HepG2 (cell line): ENCODE measurements around the gene SYMPK. TPM values are rescaled to one million over a fixed set of nuclear protein-coding genes. Genes with fewer than 3 reads are reported as not detected.

Experiments
- AGO2 ChIP-seq: fragments of 200-400 bp; formaldehyde crosslinking; optimal IDR thresholded peaks from 2 replicates; pipeline ENCODE3; 2017; ENCODE audit warnings: mild to moderate bottlenecking, low read depth, low read length, moderate library complexity
- ATM ChIP-seq: fragments of 450-650 bp; IDR thresholded peaks from 2 replicates; pipeline ENCODE4 v1.7.1; 2017; ENCODE audit warnings: mild to moderate bottlenecking, borderline replicate concordance
- BRF2 ChIP-seq: sonication (generic); formaldehyde crosslinking; IDR thresholded peaks from 2 replicates; pipeline ENCODE4 v1.8.1; 2022; ENCODE audit warnings: mild to moderate bottlenecking, missing genetic modification reagents
- HNF4G ChIP-seq, 2 experiments: sonication (generic) in 1 of 2; formaldehyde crosslinking in 1 of 2; IDR thresholded peaks; 2 replicates each; pipeline versions ENCODE4 v1.4.0 to v1.6.1; 2011 to 2020; ENCODE audit warnings: borderline replicate concordance in 2 of 2, low read depth in 2 of 2, mild to moderate bottlenecking in 2 of 2, low read length in 1 of 2, missing genetic modification reagents in 1 of 2, moderate library complexity in 1 of 2
- KDM5A ChIP-seq: fragments of 200-600 bp; sonication (generic); IDR thresholded peaks from 2 replicates; pipeline ENCODE4 v1.7.0; 2018; ENCODE audit warnings: antibody characterized with exemption, mild to moderate bottlenecking, low read length, borderline replicate concordance
- KDM6A ChIP-seq: IDR thresholded peaks from 2 replicates; pipeline ENCODE4 v1.6.1; 2016; ENCODE audit warnings: low read depth
- KLF13 ChIP-seq: sonication (generic); formaldehyde crosslinking; IDR thresholded peaks from 2 replicates; pipeline ENCODE4 v1.4.0; 2020; ENCODE audit warnings: mild to moderate bottlenecking, missing genetic modification reagents
- KLF15 ChIP-seq: sonication (generic); formaldehyde crosslinking; IDR thresholded peaks from 2 replicates; pipeline ENCODE4 v1.8.1; 2023; ENCODE audit warnings: borderline replicate concordance, mild to moderate bottlenecking, inconsistent platforms, missing genetic modification reagents, mixed read lengths
- NBN ChIP-seq: fragments of 450-650 bp; conservative IDR thresholded peaks from 2 replicates; pipeline ENCODE4 v1.6.1; 2017
- NCOA5 ChIP-seq: sonication (generic); formaldehyde crosslinking; IDR thresholded peaks from 2 replicates; pipeline ENCODE4 v1.4.0; 2020; ENCODE audit warnings: missing genetic modification reagents
- PHF5A ChIP-seq: IDR thresholded peaks from one replicate; pipeline ENCODE4 v1.6.1; 2018; ENCODE audit warnings: low read depth, missing genetic modification reagents; ENCODE audit not compliant: unreplicated experiment
- SIN3A ChIP-seq: IDR thresholded peaks from 2 replicates; pipeline ENCODE4 v1.6.1; 2011; ENCODE audit warnings: low read depth, mild to moderate bottlenecking, control low read depth, low read length, borderline replicate concordance
- SRSF1 ChIP-seq: fragments of 200-400 bp; formaldehyde crosslinking; optimal IDR thresholded peaks from 2 replicates; pipeline ENCODE3; 2017; ENCODE audit warnings: mild to moderate bottlenecking, low read depth, low read length, moderate library complexity
- SSRP1 ChIP-seq: IDR thresholded peaks from 2 replicates; pipeline ENCODE4 v1.6.1; 2016; ENCODE audit warnings: control low read depth
- TBX3 ChIP-seq: fragments of 450-650 bp; IDR thresholded peaks from 2 replicates; pipeline ENCODE4 v1.6.1; 2017; ENCODE audit warnings: antibody characterized with exemption, mild to moderate bottlenecking, inconsistent platforms, borderline replicate concordance
- TEAD3 ChIP-seq: optimal IDR thresholded peaks from 2 replicates; pipeline ENCODE3; 2016; ENCODE audit warnings: borderline replicate concordance
- ZC3H13 ChIP-seq: sonication (generic); formaldehyde crosslinking; IDR thresholded peaks from 2 replicates; pipeline ENCODE4 v1.8.1; 2023; ENCODE audit warnings: mild to moderate bottlenecking, missing genetic modification reagents, moderate library complexity
- ZFP36 ChIP-seq: fragments of 150-350 bp; IDR thresholded peaks from 2 replicates; pipeline ENCODE4 v1.6.1; 2018; ENCODE audit warnings: borderline replicate concordance, low read length, low read depth; ENCODE audit not compliant: partially characterized antibody
- ZNF138 ChIP-seq: sonication (generic); formaldehyde crosslinking; IDR thresholded peaks from 2 replicates; pipeline ENCODE4 v1.5.0; 2020; ENCODE audit warnings: mild to moderate bottlenecking, low read depth, missing genetic modification reagents
- ZNF17 ChIP-seq: sonication (generic); formaldehyde crosslinking; IDR thresholded peaks from 2 replicates; pipeline ENCODE4 v1.5.0; 2020; ENCODE audit warnings: mild to moderate bottlenecking, missing genetic modification reagents
- ZNF256 ChIP-seq: sonication (generic); formaldehyde crosslinking; conservative IDR thresholded peaks from 2 replicates; pipeline ENCODE4 v1.4.0; 2020; ENCODE audit warnings: missing genetic modification reagents
- ZNF414 ChIP-seq: sonication (generic); formaldehyde crosslinking; IDR thresholded peaks from 2 replicates; pipeline ENCODE4 v1.5.0; 2020; ENCODE audit warnings: missing genetic modification reagents
- ZNF556 ChIP-seq: sonication (generic); formaldehyde crosslinking; IDR thresholded peaks from 2 replicates; pipeline ENCODE4 v1.4.0; 2020; ENCODE audit warnings: mild to moderate bottlenecking, missing genetic modification reagents, borderline replicate concordance
- ZNF589 ChIP-seq: sonication (generic); formaldehyde crosslinking; conservative IDR thresholded peaks from 2 replicates; pipeline ENCODE4 v1.8.0; 2022; ENCODE audit warnings: mild to moderate bottlenecking, moderate library complexity, missing genetic modification reagents
- ZNF749 ChIP-seq: sonication (generic); formaldehyde crosslinking; IDR thresholded peaks from 2 replicates; pipeline ENCODE4 v1.8.0; 2022; ENCODE audit warnings: mild to moderate bottlenecking, missing genetic modification reagents, moderate library complexity, borderline replicate concordance
- ZNF761 ChIP-seq: sonication (generic); formaldehyde crosslinking; conservative IDR thresholded peaks from 2 replicates; pipeline ENCODE4 v1.4.0; 2020; ENCODE audit warnings: mild to moderate bottlenecking, missing genetic modification reagents
- ZSCAN21 ChIP-seq: sonication (generic); formaldehyde crosslinking; IDR thresholded peaks from 2 replicates; pipeline ENCODE4 v1.8.0; 2022; ENCODE audit warnings: mild to moderate bottlenecking, missing genetic modification reagents, moderate library complexity, borderline replicate concordance
- ZZZ3 ChIP-seq: sonication (generic); formaldehyde crosslinking; IDR thresholded peaks from 2 replicates; pipeline ENCODE4 v1.4.0; 2020; ENCODE audit warnings: missing genetic modification reagents, mild to moderate bottlenecking, borderline replicate concordance
- polyA plus RNA-seq, 8 experiments: library from polyadenylated mRNA; depleted of rRNA in 3 of 8; stranded (reverse) in 7 of 8; unstranded in 1 of 8; fragments of >200 nt; fragmentation: Illumina TruSeq in 4 of 8; extraction: Trizol in 4 of 8; gene quantifications; 2 replicates each; pipeline versions ENCODE4 v1.2.1 to v1.2.3, GENCODE V29; 2011 to 2016; ENCODE audit warnings: low read depth in 4 of 8, missing spikeins in 1 of 8, mixed read lengths in 1 of 8; ENCODE audit not compliant: insufficient read depth in 1 of 8
- total RNA-seq, 5 experiments: library from RNA; depleted of rRNA; stranded (reverse); fragments of >200 nt; fragmentation: Illumina TruSeq; extraction: Trizol; gene quantifications; 2 replicates each; pipeline ENCODE4 v1.2.3, GENCODE V29; 2016; ENCODE audit warnings: low read depth in 1 of 5
- TF ChIP-seq, protein P1 (sequence below): sonication (generic); formaldehyde crosslinking; IDR thresholded peaks from 2 replicates; pipeline ENCODE4 v1.4.0; 2020; ENCODE audit warnings: missing genetic modification reagents, borderline replicate concordance

SYMPK gene
- total and polyA plus RNA-seq, 2 of the 13 experiments (the other 11 are each of a cell fraction or from before 2014, with no cell fraction given): 21.9 to 55.7 TPM

- TF ChIP-seq ATM (no peak), ZNF414 (CRISPR knock-in tag) (no peak), BRF2 (no peak), SSRP1 (CRISPR knock-in tag) (no peak), HNF4G (IDR thresholded peaks at IDR 0.05; ENCODE audit: borderline replicate concordance, low read depth, low read length) (no peak), HNF4G (CRISPR knock-in tag; IDR thresholded peaks at IDR 0.05; ENCODE audit: borderline replicate concordance, low read depth) (no peak), SRSF1 (peak; percentile 25), ZNF749 (CRISPR knock-in tag) (no peak), KDM6A (no peak), ZSCAN21 (CRISPR knock-in tag) (no peak), NBN (no peak), KLF13 (CRISPR knock-in tag) (no peak), ZNF256 (no peak), ZNF17 (CRISPR knock-in tag) (no peak), ZFP36 (no peak), TEAD3 (CRISPR knock-in tag) (no peak), KLF15 (CRISPR knock-in tag) (no peak), SIN3A (no peak), TBX3 (no peak), ZNF138 (no peak), ZNF589 (0 out of 2 replicates have a peak, but pooled peaks have one; percentile 6), AGO2 (peak; percentile 79), ZNF761 (CRISPR knock-in tag) (no peak; the same call in none of the 2 replicates), NCOA5 (CRISPR knock-in tag) (no peak), ZZZ3 (CRISPR knock-in tag) (0 out of 2 replicates have a peak, but pooled peaks have one; percentile 14), PHF5A (CRISPR knock-in tag) (no peak), KDM5A (peak; percentile 38; the same call in 1 of the 2 replicates), ZNF556 (CRISPR knock-in tag) (0 out of 2 replicates have a peak, but pooled peaks have one; percentile 3), ZC3H13 (CRISPR knock-in tag) (0 out of 2 replicates have a peak, but pooled peaks have one; percentile 81)
- TF ChIP-seq, protein P1, sequence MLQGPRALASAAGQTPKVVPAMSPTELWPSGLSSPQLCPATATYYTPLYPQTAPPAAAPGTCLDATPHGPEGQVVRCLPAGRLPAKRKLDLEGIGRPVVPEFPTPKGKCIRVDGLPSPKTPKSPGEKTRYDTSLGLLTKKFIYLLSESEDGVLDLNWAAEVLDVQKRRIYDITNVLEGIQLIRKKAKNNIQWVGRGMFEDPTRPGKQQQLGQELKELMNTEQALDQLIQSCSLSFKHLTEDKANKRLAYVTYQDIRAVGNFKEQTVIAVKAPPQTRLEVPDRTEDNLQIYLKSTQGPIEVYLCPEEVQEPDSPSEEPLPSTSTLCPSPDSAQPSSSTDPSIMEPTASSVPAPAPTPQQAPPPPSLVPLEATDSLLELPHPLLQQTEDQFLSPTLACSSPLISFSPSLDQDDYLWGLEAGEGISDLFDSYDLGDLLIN (CRISPR knock-in tag): no peak
Observed at GRCh38 chr19:45769821-45770191, 93.1 kb downstream of the SYMPK start (continued).
